Osteoblast (primary cell): ENCODE data around the gene SCYL2. TPM values are rescaled to one million over a fixed set of nuclear protein-coding genes. Genes with fewer than 3 reads are reported as not detected.
"Not testable (repeated sequence)": the region's sequence is repeated elsewhere in the genome, so short reads cannot be mapped to it uniquely, and the experiment has no call there.

Source experiments
- DNase-seq: peaks from one replicate; pipeline ENCODE4 v3.0.0; 2011; ENCODE audit warnings: low spot score, mixed read lengths; ENCODE audit not compliant: insufficient read length; ENCODE audit errors: missing footprints
- H2AFZ ChIP-seq: 2 replicates; pipeline ENCODE4 v1.6.0; 2011; ENCODE audit warnings: mild to moderate bottlenecking, low read length
- H3K27ac ChIP-seq: 2 replicates; pipeline ENCODE4 v1.5.1; 2011; ENCODE audit warnings: mild to moderate bottlenecking, low read depth, low read length, moderate library complexity
- H3K27me3 ChIP-seq: 2 replicates; pipeline ENCODE4 v1.6.0; 2012; ENCODE audit warnings: mild to moderate bottlenecking, control low read depth, inconsistent platforms, low read length, moderate library complexity; ENCODE audit not compliant: insufficient read depth
- H3K36me3 ChIP-seq: 2 replicates; pipeline ENCODE4 v1.5.1; 2011; ENCODE audit warnings: mild to moderate bottlenecking, low read length, control low read depth, moderate library complexity; ENCODE audit not compliant: insufficient read depth
- H3K4me1 ChIP-seq: 2 replicates; pipeline ENCODE4 v1.5.1; 2011; ENCODE audit warnings: mild to moderate bottlenecking, low read length, control low read depth, moderate library complexity; ENCODE audit not compliant: insufficient read depth
- H3K4me2 ChIP-seq: 2 replicates; pipeline ENCODE4 v1.6.0; 2011; ENCODE audit warnings: mild to moderate bottlenecking, low read length; ENCODE audit not compliant: insufficient read depth
- H3K4me3 ChIP-seq: fragments of 200-600 bp; sonication (generic); 3 replicates; pipeline ENCODE4 v1.5.1; 2012; ENCODE audit warnings: mild to moderate bottlenecking, low read length, inconsistent platforms; ENCODE audit not compliant: insufficient read depth
- H3K79me2 ChIP-seq: 2 replicates; pipeline ENCODE4 v1.6.0; 2012; ENCODE audit warnings: mild to moderate bottlenecking, low read length, control low read depth, inconsistent platforms; ENCODE audit not compliant: insufficient read depth
- H3K9me3 ChIP-seq: 2 replicates; pipeline ENCODE4 v1.5.1; 2011; ENCODE audit warnings: low read depth, low read length, control low read depth
- H4K20me1 ChIP-seq: 2 replicates; pipeline ENCODE4 v1.6.0; 2012; ENCODE audit warnings: mild to moderate bottlenecking, low read length, control low read depth; ENCODE audit not compliant: insufficient read depth
- total RNA-seq: library from RNA; depleted of rRNA; stranded (reverse); fragments of >200 nt; gene quantifications from 2 replicates; pipeline ENCODE4 v1.2.3, GENCODE V29; 2012
- TF ChIP-seq, protein P1 (sequence below): IDR thresholded peaks from 2 replicates; pipeline ENCODE4 v1.5.1; 2011; ENCODE audit warnings: mild to moderate bottlenecking, low read depth, low read length, moderate library complexity; ENCODE audit errors: extremely low read depth

The SCYL2 gene
- total RNA-seq, 1 donor, result 64.4 TPM

- DNase-seq, result no peak
- H3K4me1 ChIP-seq, result no peaks in the 10 kb centered on the region
- H3K79me2 ChIP-seq, result peaks cover 19% of the 10 kb centered on the region
- peaks cover 23% of the 10 kb centered on the region for H3K36me3 ChIP-seq
- no peak overlapping the region for H2AFZ ChIP-seq
- H3K9me3 ChIP-seq, result no peaks in the 10 kb centered on the region
- TF ChIP-seq, protein P1, sequence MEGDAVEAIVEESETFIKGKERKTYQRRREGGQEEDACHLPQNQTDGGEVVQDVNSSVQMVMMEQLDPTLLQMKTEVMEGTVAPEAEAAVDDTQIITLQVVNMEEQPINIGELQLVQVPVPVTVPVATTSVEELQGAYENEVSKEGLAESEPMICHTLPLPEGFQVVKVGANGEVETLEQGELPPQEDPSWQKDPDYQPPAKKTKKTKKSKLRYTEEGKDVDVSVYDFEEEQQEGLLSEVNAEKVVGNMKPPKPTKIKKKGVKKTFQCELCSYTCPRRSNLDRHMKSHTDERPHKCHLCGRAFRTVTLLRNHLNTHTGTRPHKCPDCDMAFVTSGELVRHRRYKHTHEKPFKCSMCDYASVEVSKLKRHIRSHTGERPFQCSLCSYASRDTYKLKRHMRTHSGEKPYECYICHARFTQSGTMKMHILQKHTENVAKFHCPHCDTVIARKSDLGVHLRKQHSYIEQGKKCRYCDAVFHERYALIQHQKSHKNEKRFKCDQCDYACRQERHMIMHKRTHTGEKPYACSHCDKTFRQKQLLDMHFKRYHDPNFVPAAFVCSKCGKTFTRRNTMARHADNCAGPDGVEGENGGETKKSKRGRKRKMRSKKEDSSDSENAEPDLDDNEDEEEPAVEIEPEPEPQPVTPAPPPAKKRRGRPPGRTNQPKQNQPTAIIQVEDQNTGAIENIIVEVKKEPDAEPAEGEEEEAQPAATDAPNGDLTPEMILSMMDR, result no peak
- no peak overlapping the region for H3K27ac ChIP-seq
- H3K4me3 ChIP-seq, result no peak overlapping the region
- H4K20me1 ChIP-seq, result no peaks in the 10 kb centered on the region
- no peak overlapping the region for H3K4me2 ChIP-seq
- no peaks in the 10 kb centered on the region for H3K27me3 ChIP-seq
These were observed 35.1 kb downstream of the SCYL2 start for GRCh38 chr12:100302081-100302480.

- TF ChIP-seq, protein P1, result no peak
- H3K79me2 ChIP-seq, result peaks cover 19% of the 10 kb centered on the region
- H3K4me1 ChIP-seq, result no peaks in the 10 kb centered on the region
- H3K36me3 ChIP-seq, result peaks cover 20% of the 10 kb centered on the region
- H3K9me3 ChIP-seq, result no peaks in the 10 kb centered on the region
- H2AFZ ChIP-seq, result no peak overlapping the region
- H3K27me3 ChIP-seq, result no peaks in the 10 kb centered on the region
- H3K4me2 ChIP-seq, result no peak overlapping the region
- H3K27ac ChIP-seq, result no peak overlapping the region
- H3K4me3 ChIP-seq, result no peak overlapping the region
- no peak for DNase-seq
- no peaks in the 10 kb centered on the region for H4K20me1 ChIP-seq
These were observed 36.9 kb downstream of the SCYL2 start for GRCh38 chr12:100303831-100304230.

DNA sequence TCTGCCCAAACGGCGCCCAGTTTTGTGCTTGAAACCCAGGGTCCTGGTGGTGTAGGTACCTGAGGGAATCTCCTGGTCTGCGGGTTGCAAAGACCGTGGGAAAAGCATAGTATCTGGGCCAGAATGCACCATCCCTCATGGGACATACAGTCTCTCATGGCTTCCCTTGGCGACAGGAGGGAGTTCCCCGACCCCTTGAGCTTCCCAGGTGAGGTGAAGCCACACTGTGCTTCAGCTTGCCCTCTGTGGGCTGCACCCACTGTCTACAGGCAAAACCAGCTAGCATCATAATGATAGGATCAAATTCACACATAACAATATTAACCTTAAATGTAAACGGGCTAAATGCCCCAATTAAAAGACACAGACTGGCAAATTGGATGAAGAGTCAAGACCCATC, 37.4 kb downstream of the SCYL2 start:
- peaks cover 15% of the 10 kb centered on the region for H3K36me3 ChIP-seq
- H3K4me3 ChIP-seq, result not testable (repeated sequence)

GRCh38 chr12:100308138-100308537, 41.2 kb downstream of the SCYL2 start:
- H3K4me1 ChIP-seq, H3K79me2 ChIP-seq, DNase-seq, H4K20me1 ChIP-seq, H3K27me3 ChIP-seq, H3K4me3 ChIP-seq, H2AFZ ChIP-seq, H3K4me2 ChIP-seq, H3K27ac ChIP-seq, H3K9me3 ChIP-seq: not testable (repeated sequence)
- H3K36me3 ChIP-seq, result peaks cover 19% of the 10 kb centered on the region

More for the DNA sequence above, 37.4 kb downstream of the SCYL2 start:
- not testable (repeated sequence) for H3K9me3 ChIP-seq, H4K20me1 ChIP-seq, H3K4me2 ChIP-seq, DNase-seq, H3K27me3 ChIP-seq, H3K27ac ChIP-seq, H2AFZ ChIP-seq, H3K4me1 ChIP-seq
- H3K79me2 ChIP-seq, result peaks cover 19% of the 10 kb centered on the region

GRCh38 chr12:100311317-100311716, 44.3 kb downstream of the SCYL2 start:
- H4K20me1 ChIP-seq, result no peaks in the 10 kb centered on the region
- H3K79me2 ChIP-seq, result no peaks in the 10 kb centered on the region
- no peak overlapping the region for H3K27ac ChIP-seq
- no peak overlapping the region for H3K4me2 ChIP-seq
- H3K9me3 ChIP-seq, result no peaks in the 10 kb centered on the region
- no peak for DNase-seq
- no peak overlapping the region for H2AFZ ChIP-seq
- H3K4me3 ChIP-seq, result no peak overlapping the region
- peaks cover 36% of the 10 kb centered on the region for H3K36me3 ChIP-seq
- TF ChIP-seq, protein P1, result no peak
- H3K27me3 ChIP-seq, result no peaks in the 10 kb centered on the region
- no peaks in the 10 kb centered on the region for H3K4me1 ChIP-seq
